ENCODE measurements around the gene NR1I3.

GRCh38 chr1:161244888-161245287 lies 6.9 kb upstream of the NR1I3 start:
- no peak for TF ChIP-seq CTCF (IDR thresholded peaks at IDR 0.05; ENCODE audit: low read length)
- TF ChIP-seq EZH2 (IDR thresholded peaks at IDR 0.05; ENCODE audit: borderline replicate concordance, low read length) = no peak
